GM12875 (cell line): ENCODE data around the gene SIRT3.
"Not testable (repeated sequence)": the region's sequence is repeated elsewhere in the genome, so short reads cannot be mapped to it uniquely, and the experiment has no call there.

Experiments used
- H3K4me3 ChIP-seq: one replicate; pipeline ENCODE4 v1.5.1; 2011; ENCODE audit warnings: low read depth, low read length, control low read depth
- CTCF ChIP-seq: IDR thresholded peaks from 2 replicates; pipeline ENCODE4 v1.5.1; 2011; ENCODE audit warnings: low read depth, mild to moderate bottlenecking, control low read depth, inconsistent platforms, low read length, moderate library complexity, borderline replicate concordance; ENCODE audit not compliant: insufficient read depth

Gene SIRT3

GRCh38 chr11:223026-223789, 12.9 kb downstream of the SIRT3 start:
- no peak for TF ChIP-seq CTCF
- H3K4me3 ChIP-seq = no peak overlapping the region

DNA sequence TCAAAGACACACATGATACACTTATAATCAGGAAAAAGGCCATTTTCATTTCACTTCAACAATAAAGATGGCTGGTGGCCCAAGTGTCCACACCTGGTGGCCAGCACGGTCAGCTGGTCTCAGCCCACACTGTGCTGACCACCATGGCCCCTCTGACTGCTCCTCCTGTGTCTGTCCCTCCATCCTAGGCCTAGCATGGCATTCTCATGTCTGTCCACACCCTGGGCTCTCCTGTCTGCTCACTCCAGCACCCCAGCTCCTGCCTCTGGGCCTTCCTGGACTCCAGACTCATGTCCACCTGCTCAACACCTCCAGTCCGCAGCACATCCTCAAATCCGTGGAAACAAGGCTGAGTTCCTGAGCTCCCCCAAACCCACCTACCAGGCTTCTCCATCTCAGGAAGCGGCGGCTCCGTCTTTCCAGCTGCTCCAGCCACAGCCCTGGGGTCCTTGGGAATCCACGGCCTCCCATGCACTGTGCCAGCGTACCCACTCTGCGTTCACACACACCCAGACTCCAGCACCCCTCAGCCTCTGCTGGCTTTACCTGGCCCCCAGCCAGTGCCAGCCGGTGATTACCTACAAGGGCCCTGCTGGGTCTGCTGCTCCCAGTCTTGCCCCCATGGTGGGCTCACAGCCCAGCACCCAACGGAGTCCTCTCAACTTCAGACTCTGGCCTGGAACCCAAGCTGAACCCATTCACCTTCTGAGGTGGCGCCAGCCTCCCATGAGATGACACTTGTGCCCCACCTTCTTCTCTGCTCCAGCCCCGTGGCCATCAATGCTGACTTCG, 13.9 kb downstream of the SIRT3 start:
- no peak for TF ChIP-seq CTCF
- H3K4me3 ChIP-seq = no peak overlapping the region

GRCh38 chr11:221539-221938, 14.6 kb downstream of the SIRT3 start:
- H3K4me3 ChIP-seq = no peak overlapping the region
- no peak for TF ChIP-seq CTCF

DNA sequence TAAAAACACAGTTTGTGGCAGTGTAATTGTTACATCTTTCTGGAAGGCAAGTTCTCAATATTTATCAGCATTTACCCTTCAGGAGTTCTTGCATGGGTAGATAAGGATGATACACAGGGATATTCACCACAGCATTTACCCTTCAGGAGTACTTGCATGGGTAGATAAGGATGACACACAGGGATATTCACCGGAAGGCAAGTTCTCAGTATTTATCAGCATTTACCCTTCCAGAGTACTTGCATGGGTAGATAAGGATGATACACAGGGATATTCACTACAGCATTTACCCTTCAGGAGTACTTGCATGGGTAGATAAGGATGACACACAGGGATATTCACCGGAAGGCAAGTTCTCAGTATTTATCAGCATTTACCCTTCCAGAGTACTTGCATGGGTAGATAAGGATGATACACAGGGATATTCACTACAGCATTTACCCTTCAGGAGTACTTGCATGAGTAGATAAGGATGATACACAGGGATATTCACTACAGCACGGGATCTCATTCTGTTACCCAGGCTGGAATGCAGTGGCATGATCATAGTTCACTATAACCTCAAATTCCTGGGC, 15.4 kb downstream of the SIRT3 start:
- H3K4me3 ChIP-seq = not testable (repeated sequence)

GRCh38 chr11:218815-219593, 17.1 kb downstream of the SIRT3 start:
- H3K4me3 ChIP-seq = no peak overlapping the region
- no peak for TF ChIP-seq CTCF

DNA sequence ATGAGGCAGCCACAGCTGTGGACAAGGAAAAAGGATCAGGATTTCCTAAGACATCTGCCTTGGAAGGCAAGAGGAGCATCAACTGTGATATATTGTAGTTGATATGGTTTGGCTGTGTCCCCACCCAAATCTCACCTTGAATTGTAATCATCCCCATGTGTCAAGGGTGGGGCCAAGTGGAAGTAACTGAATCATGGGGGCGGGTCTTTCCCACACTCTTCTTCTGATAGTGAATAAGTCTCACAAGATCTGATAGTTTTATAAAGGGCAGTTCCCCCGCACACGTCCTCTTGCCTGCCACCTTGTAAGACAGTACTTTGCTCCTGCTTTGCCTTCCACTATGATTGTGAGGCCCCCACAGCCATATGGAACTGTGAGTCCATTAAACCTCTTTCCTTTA, 18.4 kb downstream of the SIRT3 start:
- H3K4me3 ChIP-seq = no peak overlapping the region
- no peak for TF ChIP-seq CTCF
